D721Med (cell line): Measurements from ENCODE around the gene IL22RA2.

ENCODE experiments used
- DNase-seq: peaks from one replicate; pipeline ENCODE4 v3.0.0; 2011; ENCODE audit warnings: low spot score; ENCODE audit not compliant: insufficient read length
- FAIRE-seq: peaks from 2 replicates; lab custom pipeline; 2011; peaks lifted over from hg19 to GRCh38; lab: Jason Lieb, UNC
- CTCF ChIP-seq: IDR thresholded peaks from 2 replicates; pipeline ENCODE4 v1.5.1; 2012; ENCODE audit warnings: mild to moderate bottlenecking, control low read depth; ENCODE audit not compliant: insufficient read depth; ENCODE audit errors: missing control alignments

Gene IL22RA2

GRCh38 chr6:137159912-137160311 is 13.5 kb downstream of the IL22RA2 start:
- DNase-seq (no peak), FAIRE-seq (no peak)
- TF ChIP-seq CTCF = no peak

- FAIRE-seq = no peak
- DNase-seq = no peak
- TF ChIP-seq CTCF = no peak
These were observed 15.8 kb downstream of the IL22RA2 start for GRCh38 chr6:137157601-137158000.

- no peak for TF ChIP-seq CTCF
- FAIRE-seq = no peak
These were observed 16.8 kb downstream of the IL22RA2 start for GRCh38 chr6:137156650-137157049.

GRCh38 chr6:137155830-137156229 is 17.6 kb downstream of the IL22RA2 start:
- TF ChIP-seq CTCF = no peak
- no peak for FAIRE-seq
- no peak for DNase-seq

More at GRCh38 chr6:137156650-137157049, 16.8 kb downstream of the IL22RA2 start:
- DNase-seq = no peak

GRCh38 chr6:137150072-137150471 is 23.4 kb downstream of the IL22RA2 start:
- TF ChIP-seq CTCF = no peak
- FAIRE-seq (no peak), DNase-seq (no peak)

GRCh38 chr6:137149035-137149393 is 24.4 kb downstream of the IL22RA2 start:
- no peak for DNase-seq
- no peak for TF ChIP-seq CTCF
- FAIRE-seq = no peak

- DNase-seq (no peak), FAIRE-seq (no peak)
- TF ChIP-seq CTCF = no peak
These were observed 25.0 kb downstream of the IL22RA2 start for GRCh38 chr6:137148306-137149034.
